K562 (cell line): Measurements from ENCODE around the gene OR6V1. TPM values are rescaled to one million over a fixed set of nuclear protein-coding genes. Genes with fewer than 3 reads are reported as not detected.
A peak's percentile ranks its signal among the peaks of the same experiment; 100 is the strongest.
"Not testable (repeated sequence)": the region's sequence is repeated elsewhere in the genome, so short reads cannot be mapped to it uniquely, and the experiment has no call there.

ENCODE experiments used
- ATAC-seq: fragments of 200-7000 bp; cut with Tn5 transposase; 3 replicates; pipeline ENCODE4 v1.9.1; 2020; ENCODE audit warnings: moderate library complexity
- BruUV-seq: library from RNA; stranded (reverse); fragments of 400-500 nt; replicated peaks from 2 replicates; lab custom pipeline; 2021; lab: Mats Ljungman, UMichigan
- CTCF ChIA-PET: fragments of 300-600 bp; formaldehyde crosslinking; extraction: SDS; loops from one replicate; lab custom pipeline; 2021; ENCODE audit warnings: low intra/inter-chr PET ratio; lab: Yijun Ruan, JAX
- POLR2A ChIA-PET: fragments of 300-600, 350-650 bp; sonication (Branson Sonifier 250); formaldehyde crosslinking; extraction: SDS; loops from one replicate; lab custom pipeline; 2021; ENCODE audit warnings: antibody characterized with exemption, inconsistent platforms; lab: Yijun Ruan, JAX
- DNase-seq, 4 experiments: peaks; one replicate each; pipeline versions ENCODE4 v3.0.0 to v3.0.0-alpha.2; 2011 to 2018; ENCODE audit warnings: low spot score in 3 of 4, mixed read lengths in 3 of 4; ENCODE audit errors: extremely low read depth in 1 of 4
- FAIRE-seq: peaks from 2 replicates; lab custom pipeline; 2011; peaks lifted over from hg19 to GRCh38; lab: Jason Lieb, UNC
- H2AFZ ChIP-seq: 2 replicates; pipeline ENCODE4 v1.6.0; 2011; ENCODE audit warnings: low read depth, low read length, control low read depth, inconsistent platforms
- H3K27ac ChIP-seq: fragments of 200-600 bp; 3 replicates; pipeline ENCODE4 v1.8.0; 2011; ENCODE audit warnings: low read depth, mild to moderate bottlenecking, control low read depth, inconsistent platforms, low read length, moderate library complexity, mixed read lengths; ENCODE audit errors: extremely low read depth
- H3K27me3 ChIP-seq, 2 experiments: fragments of 300-600 bp in 1 of 2; 2 replicates in 1 of 2; 3 replicates in 1 of 2; pipeline versions ENCODE4 v1.6.0 to v1.8.0; 2011; ENCODE audit warnings: inconsistent platforms in 2 of 2, low read length in 2 of 2, mild to moderate bottlenecking in 1 of 2, mixed read lengths in 1 of 2, moderate library complexity in 1 of 2; ENCODE audit not compliant: control insufficient read depth in 2 of 2, insufficient read depth in 2 of 2
- H3K36me3 ChIP-seq: fragments of 300-600 bp; 3 replicates; pipeline ENCODE4 v1.8.0; 2011; ENCODE audit warnings: mild to moderate bottlenecking, low read length, inconsistent platforms; ENCODE audit not compliant: control insufficient read depth, insufficient read depth
- H3K4me1 ChIP-seq, 2 experiments: fragments of 200-600 bp in 1 of 2; replicated peaks in 1 of 2; 2 replicates in 1 of 2; 3 replicates in 1 of 2; pipeline versions ENCODE4 v1.5.1 to v1.8.0; 2011; ENCODE audit warnings: inconsistent platforms in 2 of 2, low read length in 2 of 2, mild to moderate bottlenecking in 1 of 2, mixed read lengths in 1 of 2, moderate library complexity in 1 of 2; ENCODE audit not compliant: control insufficient read depth in 2 of 2, insufficient read depth in 2 of 2
- H3K4me2 ChIP-seq: 2 replicates; pipeline ENCODE4 v1.6.1; 2011; ENCODE audit warnings: low read length, control low read depth, inconsistent platforms, mixed read lengths; ENCODE audit not compliant: insufficient read depth
- H3K4me3 ChIP-seq: fragments of 200-600 bp; sonication (generic), shearing (Covaris generic); 2 replicates; pipeline ENCODE4 v1.5.1; 2016; ENCODE audit warnings: control low read depth, inconsistent platforms
- H3K79me2 ChIP-seq: fragments of 200-600 bp; 3 replicates; pipeline ENCODE4 v1.8.0; 2011; ENCODE audit warnings: low read length, inconsistent platforms; ENCODE audit not compliant: control insufficient read depth, insufficient read depth
- H3K9ac ChIP-seq, 2 experiments: 2 replicates each; pipeline versions ENCODE4 v1.6.0 to v1.6.1; 2011; ENCODE audit warnings: low read depth in 2 of 2, low read length in 2 of 2, control low read depth in 1 of 2, inconsistent platforms in 1 of 2, mild to moderate bottlenecking in 1 of 2, mixed read lengths in 1 of 2; ENCODE audit not compliant: insufficient read depth in 1 of 2
- H3K9me1 ChIP-seq: one replicate; pipeline ENCODE4 v1.6.0; 2011; ENCODE audit warnings: inconsistent platforms, mild to moderate bottlenecking, low read length, moderate library complexity; ENCODE audit not compliant: control insufficient read depth, insufficient read depth
- H3K9me3 ChIP-seq: replicated peaks from 2 replicates; pipeline ENCODE4 v1.5.1; 2011; ENCODE audit warnings: low read depth, low read length, inconsistent platforms; ENCODE audit not compliant: control insufficient read depth, insufficient read depth
- H4K20me1 ChIP-seq: replicated peaks from 2 replicates; pipeline ENCODE4 v1.6.1; 2011; ENCODE audit warnings: low read length, inconsistent platforms, mixed read lengths; ENCODE audit not compliant: control insufficient read depth, insufficient read depth
- RBM25 ChIP-seq: fragments of 200-400 bp; formaldehyde crosslinking; IDR thresholded peaks from 2 replicates; pipeline ENCODE4 v1.6.1; 2018; ENCODE audit warnings: low read length, low read depth, moderate library complexity; ENCODE audit not compliant: severe bottlenecking
- ZNF146 ChIP-seq: IDR thresholded peaks from one replicate; pipeline ENCODE4 v1.6.1; 2018; ENCODE audit warnings: missing compliant biosample characterization; ENCODE audit not compliant: unreplicated experiment
- WGBS: fragments of 100-300 bp; shearing (Covaris generic); methylation state at CpG from one replicate; pipeline ENCODE4 v1.1.6; 2016; ENCODE audit warnings: low coverage, mixed read lengths; ENCODE audit not compliant: insufficient coverage; ENCODE audit errors: missing lambda C conversion rate; 5-methylcytosine and 5-hydroxymethylcytosine counted together
- in situ Hi-C: fragments of 300-500 bp; cut with MboI; formaldehyde crosslinking; loops from 4 replicates; pipeline ENCODE4 v1.15.0; 2018; ENCODE audit warnings: inconsistent platforms, mixed read lengths
- intact Hi-C: fragments of 100-400 bp; cut with micrococcal nuclease; formaldehyde crosslinking; loops from 2 replicates; pipeline ENCODE4 v1.14.2; 2022
- polyA plus RNA-seq, 8 experiments: library from polyadenylated mRNA; depleted of rRNA in 4 of 8; stranded (reverse) in 5 of 8; unstranded in 3 of 8; fragments of >200 nt; fragmentation: Nextera tagmentation in 2 of 8; fragmentation: Illumina TruSeq in 1 of 8; extraction: Ambion mirVana in 2 of 8; extraction: Trizol in 1 of 8; gene quantifications; 2 replicates each; pipeline versions ENCODE4 v1.2.1 to v1.2.3, GENCODE V29; 2011 to 2014; ENCODE audit warnings: inconsistent platforms in 1 of 8, missing spikeins in 1 of 8
- total RNA-seq, 7 experiments: library from RNA; depleted of rRNA in 6 of 7; stranded (reverse); fragments of >200 nt in 6 of 7; fragmentation: Illumina TruSeq in 2 of 7; extraction: Trizol in 2 of 7; gene quantifications; 2 replicates each; pipeline versions ENCODE4 v1.2.1 to v1.2.3, GENCODE V29; 2011 to 2021; ENCODE audit warnings: low replicate concordance in 1 of 7

The OR6V1 gene
- total and polyA plus RNA-seq, 9 of the 15 experiments (the other 6 are each of a cell fraction or from before 2014, with no cell fraction given): not detected

DNA sequence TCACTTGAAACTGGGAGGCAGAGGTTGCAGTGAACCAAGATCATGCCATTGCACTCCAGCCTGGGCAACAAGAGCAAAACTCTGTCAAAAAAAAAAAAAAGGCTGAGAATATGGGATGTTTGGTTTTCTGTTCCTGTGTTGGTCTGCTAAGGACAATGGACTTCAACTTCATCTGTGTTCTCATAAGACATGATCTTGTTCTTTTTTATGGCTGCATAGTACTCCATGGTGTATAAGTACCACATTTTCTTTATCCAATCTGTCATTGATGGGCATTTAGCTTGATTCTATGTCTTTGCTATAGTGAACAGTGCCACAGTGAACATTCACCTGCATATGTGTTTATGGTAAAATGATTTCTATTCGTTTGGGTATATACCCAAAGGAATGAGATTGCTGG lies 47.4 kb downstream of the OR6V1 start:
- H3K9me1 ChIP-seq, H3K27ac ChIP-seq, H3K4me1 ChIP-seq, H3K9ac ChIP-seq, H3K9me3 ChIP-seq, H3K4me2 ChIP-seq, H2AFZ ChIP-seq, in situ Hi-C loops, CTCF ChIA-PET, H3K79me2 ChIP-seq, H3K27me3 ChIP-seq, DNase-seq, H3K36me3 ChIP-seq, POLR2A ChIA-PET, ATAC-seq, FAIRE-seq, H4K20me1 ChIP-seq, H3K4me3 ChIP-seq, intact Hi-C loops, BruUV-seq: not testable (repeated sequence)
- 0% methylated on average over 1 of the region's 1 CpG for WGBS
- TF ChIP-seq RBM25 (peak; percentile 79), ZNF146 (CRISPR knock-in tag) (peak; percentile 73)

Other genes with a start within 250 kb of the OR6V1 start
Only the 7 nearest of the 12 such genes appear.
- gene TRPV6, start 166.6 kb upstream of the OR6V1 start, total RNA-seq (2014; rRNA removed): 0.04 and 0.36 TPM in 2 replicates
- gene TRPV6, start 166.6 kb upstream of the OR6V1 start, total RNA-seq (2014; rRNA removed; fragmentation: Illumina TruSeq; extraction: Trizol): 0.11 and 0.51 TPM in 2 replicates
- gene TRPV6, start 166.6 kb upstream of the OR6V1 start, total RNA-seq (2015; rRNA removed; fragmentation: Illumina TruSeq; extraction: Trizol): 0.04 and 0.11 TPM in 2 replicates
- 0.18 and 0.81 TPM in 2 replicates for gene TRPV6, start 166.6 kb upstream of the OR6V1 start, total RNA-seq (2021)
- 0.08 and 0.37 TPM in 2 replicates for gene TRPV6, start 166.6 kb upstream of the OR6V1 start, polyA plus RNA-seq (2011; rRNA removed)
- 0.25 and 0.26 TPM in 2 replicates for gene TRPV6, start 166.6 kb upstream of the OR6V1 start, polyA plus RNA-seq (2014; fragmentation: Illumina TruSeq; extraction: Trizol)
- under 1 TPM; 0.04 to 0.06 TPM for gene TRPV6, start 166.6 kb upstream of the OR6V1 start, polyA plus RNA-seq (2014; fragmentation: Nextera tagmentation; extraction: Ambion mirVana)
- gene TRPV6, start 166.6 kb upstream of the OR6V1 start, polyA plus RNA-seq (2014; rRNA removed): 0.22 and 0.32 TPM in 2 replicates
- not detected in 2 replicates for gene TRPV5, start 118.6 kb upstream of the OR6V1 start, total RNA-seq (2014; rRNA removed)
- not detected in 2 replicates for gene TRPV5, start 118.6 kb upstream of the OR6V1 start, total RNA-seq (2014; rRNA removed; fragmentation: Illumina TruSeq; extraction: Trizol)
- gene TRPV5, start 118.6 kb upstream of the OR6V1 start, total RNA-seq (2015; rRNA removed; fragmentation: Illumina TruSeq; extraction: Trizol): not detected in 2 replicates
- not detected in 2 replicates for gene TRPV5, start 118.6 kb upstream of the OR6V1 start, total RNA-seq (2021)
- 0.12 TPM in 1 of 2 replicates, not detected in the other for gene TRPV5, start 118.6 kb upstream of the OR6V1 start, polyA plus RNA-seq (2011; rRNA removed)
- gene TRPV5, start 118.6 kb upstream of the OR6V1 start, polyA plus RNA-seq (2014; fragmentation: Illumina TruSeq; extraction: Trizol): 0.04 TPM in 1 of 2 replicates, not detected in the other
- gene TRPV5, start 118.6 kb upstream of the OR6V1 start, polyA plus RNA-seq (2014; fragmentation: Nextera tagmentation; extraction: Ambion mirVana): not detected
- not detected in 2 replicates for gene TRPV5, start 118.6 kb upstream of the OR6V1 start, polyA plus RNA-seq (2014; rRNA removed)
- gene LLCFC1, start 112.9 kb upstream of the OR6V1 start, total RNA-seq (2014; rRNA removed): not detected in 2 replicates
- gene LLCFC1, start 112.9 kb upstream of the OR6V1 start, total RNA-seq (2014; rRNA removed; fragmentation: Illumina TruSeq; extraction: Trizol): not detected in 2 replicates
- gene LLCFC1, start 112.9 kb upstream of the OR6V1 start, total RNA-seq (2015; rRNA removed; fragmentation: Illumina TruSeq; extraction: Trizol): not detected in 2 replicates
- not detected in 2 replicates for gene LLCFC1, start 112.9 kb upstream of the OR6V1 start, total RNA-seq (2021)
- gene LLCFC1, start 112.9 kb upstream of the OR6V1 start, polyA plus RNA-seq (2011; rRNA removed): not detected in 2 replicates
- gene LLCFC1, start 112.9 kb upstream of the OR6V1 start, polyA plus RNA-seq (2014; fragmentation: Illumina TruSeq; extraction: Trizol): not detected in 2 replicates
- not detected for gene LLCFC1, start 112.9 kb upstream of the OR6V1 start, polyA plus RNA-seq (2014; fragmentation: Nextera tagmentation; extraction: Ambion mirVana)
- not detected in 2 replicates for gene LLCFC1, start 112.9 kb upstream of the OR6V1 start, polyA plus RNA-seq (2014; rRNA removed)
- 15.9 and 22.0 TPM in 2 replicates for gene KEL, start 90.0 kb upstream of the OR6V1 start, total RNA-seq (2014; rRNA removed)
- gene KEL, start 90.0 kb upstream of the OR6V1 start, total RNA-seq (2014; rRNA removed; fragmentation: Illumina TruSeq; extraction: Trizol): 19.2 and 19.3 TPM in 2 replicates
- gene KEL, start 90.0 kb upstream of the OR6V1 start, total RNA-seq (2015; rRNA removed; fragmentation: Illumina TruSeq; extraction: Trizol): 22.2 and 25.5 TPM in 2 replicates
- 28.7 and 34.3 TPM in 2 replicates for gene KEL, start 90.0 kb upstream of the OR6V1 start, total RNA-seq (2021)
- gene KEL, start 90.0 kb upstream of the OR6V1 start, polyA plus RNA-seq (2011; rRNA removed): 47.4 and 72.0 TPM in 2 replicates
- 33.8 and 35.3 TPM in 2 replicates for gene KEL, start 90.0 kb upstream of the OR6V1 start, polyA plus RNA-seq (2014; fragmentation: Illumina TruSeq; extraction: Trizol)
- gene KEL, start 90.0 kb upstream of the OR6V1 start, polyA plus RNA-seq (2014; fragmentation: Nextera tagmentation; extraction: Ambion mirVana): 10 to 100 TPM in 1 of 2 experiments, 1 to 10 TPM in 1; 9.0 to 18.9 TPM
- 33.1 and 36.7 TPM in 2 replicates for gene KEL, start 90.0 kb upstream of the OR6V1 start, polyA plus RNA-seq (2014; rRNA removed)
- gene OR9A2, start 25.2 kb upstream of the OR6V1 start, total RNA-seq (2014; rRNA removed): not detected in 2 replicates
- not detected in 2 replicates for gene OR9A2, start 25.2 kb upstream of the OR6V1 start, total RNA-seq (2014; rRNA removed; fragmentation: Illumina TruSeq; extraction: Trizol)
- not detected in 2 replicates for gene OR9A2, start 25.2 kb upstream of the OR6V1 start, total RNA-seq (2015; rRNA removed; fragmentation: Illumina TruSeq; extraction: Trizol)
- gene OR9A2, start 25.2 kb upstream of the OR6V1 start, total RNA-seq (2021): not detected in 2 replicates
- not detected in 2 replicates for gene OR9A2, start 25.2 kb upstream of the OR6V1 start, polyA plus RNA-seq (2011; rRNA removed)
- not detected in 2 replicates for gene OR9A2, start 25.2 kb upstream of the OR6V1 start, polyA plus RNA-seq (2014; fragmentation: Illumina TruSeq; extraction: Trizol)
- gene OR9A2, start 25.2 kb upstream of the OR6V1 start, polyA plus RNA-seq (2014; fragmentation: Nextera tagmentation; extraction: Ambion mirVana): not detected
- gene OR9A2, start 25.2 kb upstream of the OR6V1 start, polyA plus RNA-seq (2014; rRNA removed): not detected in 2 replicates
- gene PIP, start 79.7 kb downstream of the OR6V1 start, total RNA-seq (2014; rRNA removed): not detected in 2 replicates
- gene PIP, start 79.7 kb downstream of the OR6V1 start, total RNA-seq (2014; rRNA removed; fragmentation: Illumina TruSeq; extraction: Trizol): not detected in 2 replicates
- not detected in 2 replicates for gene PIP, start 79.7 kb downstream of the OR6V1 start, total RNA-seq (2015; rRNA removed; fragmentation: Illumina TruSeq; extraction: Trizol)
- gene PIP, start 79.7 kb downstream of the OR6V1 start, total RNA-seq (2021): not detected in 2 replicates
- not detected in 2 replicates for gene PIP, start 79.7 kb downstream of the OR6V1 start, polyA plus RNA-seq (2011; rRNA removed)
- not detected in 2 replicates for gene PIP, start 79.7 kb downstream of the OR6V1 start, polyA plus RNA-seq (2014; fragmentation: Illumina TruSeq; extraction: Trizol)
- gene PIP, start 79.7 kb downstream of the OR6V1 start, polyA plus RNA-seq (2014; fragmentation: Nextera tagmentation; extraction: Ambion mirVana): not detected
- gene PIP, start 79.7 kb downstream of the OR6V1 start, polyA plus RNA-seq (2014; rRNA removed): not detected in 2 replicates
- gene TAS2R39, start 131.1 kb downstream of the OR6V1 start, total RNA-seq (2014; rRNA removed): not detected in 2 replicates
- gene TAS2R39, start 131.1 kb downstream of the OR6V1 start, total RNA-seq (2014; rRNA removed; fragmentation: Illumina TruSeq; extraction: Trizol): not detected in 2 replicates
- not detected in 2 replicates for gene TAS2R39, start 131.1 kb downstream of the OR6V1 start, total RNA-seq (2015; rRNA removed; fragmentation: Illumina TruSeq; extraction: Trizol)
- gene TAS2R39, start 131.1 kb downstream of the OR6V1 start, total RNA-seq (2021): not detected in 2 replicates
- not detected in 2 replicates for gene TAS2R39, start 131.1 kb downstream of the OR6V1 start, polyA plus RNA-seq (2011; rRNA removed)
- not detected in 2 replicates for gene TAS2R39, start 131.1 kb downstream of the OR6V1 start, polyA plus RNA-seq (2014; fragmentation: Illumina TruSeq; extraction: Trizol)
- not detected for gene TAS2R39, start 131.1 kb downstream of the OR6V1 start, polyA plus RNA-seq (2014; fragmentation: Nextera tagmentation; extraction: Ambion mirVana)
- not detected in 2 replicates for gene TAS2R39, start 131.1 kb downstream of the OR6V1 start, polyA plus RNA-seq (2014; rRNA removed)